HG03159 (cell line): ENCODE data around the gene DNAJB7.
"Not testable (repeated sequence)": the region's sequence is repeated elsewhere in the genome, so short reads cannot be mapped to it uniquely, and the experiment has no call there.

Experiments
- ATAC-seq: cut with Tn5 transposase; IDR thresholded peaks from one replicate; pipeline ENCODE4 v1.9.1; 2021; ENCODE audit warnings: mild to moderate bottlenecking, moderate library complexity; ENCODE audit not compliant: unreplicated experiment

Gene DNAJB7

DNA sequence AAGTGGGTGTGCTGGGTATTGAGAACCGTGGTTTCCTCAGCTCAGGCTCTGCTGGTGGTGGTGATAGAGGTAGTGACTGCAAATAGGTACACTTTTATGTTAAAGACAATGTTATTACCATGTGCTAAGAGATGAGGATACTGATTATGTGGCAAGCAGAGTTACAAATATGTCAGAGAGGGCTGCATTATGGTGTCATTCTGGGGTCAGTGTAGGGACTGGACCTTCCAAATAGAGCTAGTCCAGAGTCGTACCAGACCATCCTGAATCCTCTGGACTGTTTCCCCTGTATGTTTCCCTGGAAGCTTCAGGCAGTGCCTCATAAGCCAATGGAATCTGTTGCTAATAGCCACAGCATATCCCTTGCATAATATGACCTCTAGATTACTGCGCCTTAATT is at the start of gene DNAJB7:
Gene DNAJB7, minus strand, starts transcription at position 101 of the 400 bp plus-strand sequence. CDS start 119 bp downstream, outside the sequence.
- ATAC-seq: no peak

- no peak for ATAC-seq
Measured at GRCh38 chr22:40908895-40909294, 47.0 kb upstream of the DNAJB7 start.

DNA sequence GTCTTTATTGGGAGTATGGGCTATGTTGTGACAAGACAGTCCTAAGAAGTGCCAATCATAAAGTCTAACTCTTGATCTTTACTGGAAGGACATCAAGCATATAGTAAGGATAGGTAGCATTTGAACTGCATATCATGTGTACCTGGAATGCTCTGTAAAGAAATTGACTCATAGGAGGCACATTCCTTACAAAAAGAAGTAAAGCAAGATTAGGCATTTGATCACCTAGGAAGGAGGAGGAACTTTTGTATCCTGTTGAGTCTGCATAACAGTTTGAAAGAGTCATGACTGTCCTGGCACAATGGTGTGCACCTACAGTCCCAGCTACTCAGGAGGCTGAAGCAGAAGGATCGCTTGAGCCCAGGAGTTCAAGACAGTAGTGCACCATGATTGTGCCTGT is 42.2 kb upstream of the DNAJB7 start:
- ATAC-seq: no peak

DNA sequence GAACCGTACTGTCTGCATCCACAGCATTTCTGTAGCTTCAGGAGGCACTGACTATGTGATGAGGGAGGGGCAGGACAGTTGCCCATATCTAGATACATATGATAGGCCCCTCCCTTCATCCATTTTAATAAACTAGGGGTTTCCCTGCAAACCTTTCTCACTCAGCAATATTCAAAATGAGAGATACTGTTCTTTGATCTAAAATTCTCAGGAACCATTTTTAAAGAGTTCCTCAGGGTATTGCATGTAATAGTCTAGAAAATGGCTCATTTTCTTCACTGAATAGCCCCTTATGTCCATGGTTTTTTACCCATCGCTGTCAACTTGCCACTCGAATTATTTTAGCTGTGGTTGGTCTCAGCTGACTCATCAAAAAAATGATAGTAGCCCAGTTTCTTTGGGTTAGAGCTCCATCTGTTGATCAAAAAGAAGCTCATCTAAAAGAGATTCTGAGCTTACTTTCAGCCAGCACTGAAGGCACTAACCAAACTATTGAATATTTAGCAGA is 37.0 kb upstream of the DNAJB7 start:
- ATAC-seq: no peak

- ATAC-seq: no peak
Measured at GRCh38 chr22:40894417-40894816, 32.5 kb upstream of the DNAJB7 start.

- ATAC-seq: no peak
Measured at GRCh38 chr22:40890881-40891280, 29.0 kb upstream of the DNAJB7 start.

DNA sequence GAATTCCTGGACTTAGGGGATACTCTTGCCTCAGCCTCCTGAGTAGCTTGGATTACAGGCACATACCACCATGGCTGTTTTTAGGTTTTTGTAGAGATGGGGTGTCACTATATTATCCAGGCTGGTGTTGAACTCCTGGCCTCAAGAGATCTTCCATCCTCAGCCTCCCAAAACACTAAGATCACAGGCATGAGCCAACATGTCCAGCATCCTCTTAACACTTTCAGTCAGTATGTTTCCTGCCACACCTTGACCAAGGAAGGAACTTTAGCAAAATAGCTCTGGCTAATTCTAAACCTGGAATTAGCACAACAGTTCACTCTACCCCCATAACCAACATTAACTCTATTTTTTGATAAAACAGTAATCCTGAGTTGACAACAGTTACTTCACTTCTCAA is 27.2 kb upstream of the DNAJB7 start:
- ATAC-seq: no peak

DNA sequence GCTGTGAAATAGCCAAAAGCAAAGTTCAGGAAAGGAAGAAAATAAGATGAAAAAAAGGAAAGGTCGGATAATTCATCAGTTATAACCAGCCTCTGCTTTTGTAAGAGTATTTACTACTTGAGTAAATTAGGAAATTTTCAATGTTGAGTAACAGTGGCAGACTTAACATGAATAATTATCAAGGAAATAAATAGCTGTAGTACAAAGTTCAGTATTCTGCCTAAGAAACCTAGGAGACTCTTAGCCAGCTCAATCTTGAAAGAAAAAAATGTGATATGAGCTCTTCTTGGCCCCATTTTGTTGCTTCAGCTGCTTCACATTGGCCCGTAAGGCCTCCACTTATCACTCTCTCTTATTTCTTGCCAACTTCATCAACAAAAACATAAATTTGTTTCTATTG is 17.0 kb upstream of the DNAJB7 start:
- no peak for ATAC-seq

DNA sequence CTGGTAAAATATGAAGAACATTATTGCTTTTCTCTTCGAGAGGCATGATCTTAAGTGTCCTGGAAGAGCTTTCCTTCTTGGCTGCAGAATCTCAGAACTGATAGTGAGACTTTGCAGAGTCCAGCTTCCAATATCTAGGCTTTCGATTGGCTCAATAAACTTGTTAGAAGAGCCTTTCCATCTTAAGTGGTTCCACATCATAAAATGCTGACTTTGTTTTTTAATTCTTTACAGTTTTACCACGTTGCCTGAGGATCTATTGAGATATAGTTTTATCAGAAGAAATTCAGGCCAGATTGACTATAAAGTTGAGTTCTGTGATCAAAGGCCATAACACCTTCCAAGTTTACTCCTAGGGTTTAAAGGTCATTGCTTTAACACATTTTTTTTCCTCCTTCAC is 15.6 kb upstream of the DNAJB7 start:
- ATAC-seq: no peak

DNA sequence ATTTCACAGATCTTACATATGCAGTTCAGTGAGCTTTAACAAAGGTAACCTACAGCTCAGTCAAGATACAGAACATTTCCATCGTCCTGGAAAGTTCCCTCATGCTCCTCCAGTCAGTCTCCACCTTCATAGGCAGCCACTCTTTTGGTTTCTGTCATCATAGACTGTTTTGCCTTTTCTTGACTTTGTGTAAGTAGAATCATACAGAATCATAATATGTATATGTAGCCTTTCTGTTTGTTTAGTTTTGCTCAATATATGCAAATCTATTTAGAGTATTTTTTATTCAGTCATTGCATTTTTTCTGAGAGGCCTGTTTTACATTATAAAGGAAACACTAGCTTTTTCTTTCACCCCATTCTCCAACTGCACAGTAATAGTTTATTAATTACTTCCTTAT is 15.0 kb upstream of the DNAJB7 start:
- ATAC-seq: no peak

GRCh38 chr22:40875111-40875510 is 13.2 kb upstream of the DNAJB7 start:
- ATAC-seq: no peak

DNA sequence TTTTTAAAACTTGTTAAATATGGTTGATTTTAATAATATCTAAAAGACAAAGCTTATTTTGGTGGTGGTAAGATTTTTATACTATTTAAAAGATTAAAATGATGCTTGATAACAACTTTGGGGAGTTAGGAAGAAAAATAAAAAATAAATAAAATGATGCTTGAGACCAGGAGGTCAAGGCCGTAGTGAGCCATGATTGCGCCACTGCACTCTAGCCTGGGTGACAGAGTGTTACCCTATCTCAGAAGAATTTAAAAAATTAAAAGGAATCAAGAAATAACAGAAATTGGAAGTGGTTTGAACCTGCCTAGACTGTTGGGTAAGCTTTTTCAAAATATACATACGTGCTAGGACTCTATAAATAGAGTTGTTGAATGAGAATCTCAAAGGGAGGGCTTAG is 12.1 kb upstream of the DNAJB7 start:
- ATAC-seq: no peak

DNA sequence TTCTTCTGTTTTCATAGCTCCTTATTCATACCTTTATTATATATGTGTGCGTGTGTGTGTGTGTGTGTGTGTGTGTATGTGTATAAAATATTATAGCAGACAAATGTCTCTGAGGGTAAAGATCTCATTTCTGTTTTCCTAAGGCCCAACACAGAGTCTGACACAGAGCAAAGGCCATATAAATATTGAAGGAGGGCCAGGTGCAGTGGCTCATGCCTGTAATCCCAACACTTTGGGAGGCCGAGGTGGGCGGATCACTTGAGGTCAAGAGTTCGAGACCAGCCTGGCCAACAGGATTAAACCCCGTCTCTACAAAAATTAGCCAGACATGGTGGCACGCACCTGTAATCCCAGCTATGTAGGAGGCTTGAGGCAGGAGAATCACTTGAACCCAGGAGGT is 6.5 kb upstream of the DNAJB7 start:
- ATAC-seq: not testable (repeated sequence)

DNA sequence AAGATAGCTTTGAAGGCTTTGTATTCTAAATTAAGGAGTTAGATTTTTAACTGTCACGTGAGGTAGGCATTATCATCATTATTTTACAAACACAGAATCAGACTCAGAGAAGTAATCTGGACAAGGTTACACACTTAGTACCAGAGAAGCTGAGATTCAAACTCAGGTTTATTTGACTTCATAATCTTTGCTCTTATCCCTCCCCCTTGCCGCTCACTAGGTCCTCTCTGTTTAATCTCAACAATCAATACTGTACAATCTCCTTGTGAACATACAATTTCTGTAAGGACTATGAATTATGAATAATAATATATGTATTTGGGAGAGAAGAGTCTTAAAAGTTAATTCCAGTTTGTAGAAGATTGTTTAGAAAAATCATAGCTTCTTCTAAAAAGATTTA is 5.2 kb upstream of the DNAJB7 start:
- ATAC-seq: no peak

DNA sequence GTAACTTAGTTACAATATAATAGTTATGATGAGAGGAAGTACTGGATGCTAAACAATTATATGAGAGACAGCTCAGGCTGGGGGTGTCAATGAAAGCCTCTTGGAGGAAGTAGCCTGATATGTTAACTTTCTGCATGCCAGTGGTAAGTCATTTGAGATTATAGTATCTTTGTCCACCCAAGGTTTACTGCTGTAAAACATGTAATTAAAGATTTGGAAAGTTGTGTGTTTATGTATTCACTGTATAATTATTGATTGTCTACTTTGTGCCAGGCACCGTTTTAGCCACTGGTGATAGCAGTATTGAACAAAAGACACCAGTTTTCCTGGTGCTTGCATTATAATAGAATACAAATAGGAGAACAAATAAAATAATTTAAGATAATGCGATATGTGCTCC is 624 bp upstream of the DNAJB7 start:
- no peak for ATAC-seq

- ATAC-seq: no peak
Measured at GRCh38 chr22:40857309-40857855, 4.5 kb downstream of the DNAJB7 start.

DNA sequence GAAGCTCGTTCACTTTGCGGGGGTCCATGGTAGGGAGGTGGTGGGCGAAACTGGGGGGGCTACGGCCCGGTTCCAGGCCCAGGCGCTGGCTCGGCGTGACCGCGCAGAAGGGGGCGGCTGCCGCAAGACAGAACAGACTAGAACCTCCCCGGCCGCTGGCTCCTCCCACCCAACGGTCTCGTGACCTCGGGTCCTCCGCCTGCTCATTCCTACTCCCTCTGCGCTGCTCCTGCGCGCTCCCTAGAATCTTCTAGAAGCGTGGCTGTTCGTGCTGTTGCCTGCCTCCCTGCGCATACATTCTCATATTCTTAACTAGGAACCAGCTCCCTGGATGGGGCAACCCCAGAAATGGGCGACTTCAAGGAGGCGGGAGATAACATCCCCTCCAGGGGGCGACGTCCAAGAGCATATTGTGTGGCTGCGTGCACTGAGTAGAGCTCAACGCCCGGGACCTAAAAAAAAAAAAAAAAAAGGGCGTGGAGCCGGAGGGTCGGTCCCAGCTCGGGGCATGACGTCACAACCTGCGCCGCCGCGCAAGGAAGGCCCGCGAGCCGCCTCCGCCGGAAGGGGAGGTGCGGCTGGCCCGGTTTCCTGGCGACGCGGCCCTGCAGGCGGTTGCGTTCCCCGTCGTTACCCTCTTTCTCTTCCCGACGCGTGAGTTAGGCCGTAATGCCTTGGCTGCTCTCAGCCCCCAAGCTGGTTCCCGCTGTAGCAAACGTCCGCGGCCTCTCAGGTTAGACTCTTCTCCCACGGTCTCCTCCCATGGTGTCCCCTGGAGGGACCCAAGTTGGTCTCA is 5.2 kb downstream of the DNAJB7 start, which contains the start of the genes ST13 and XPNPEP3:
Gene ST13, minus strand, starts transcription at position 127 of the 796 bp plus-strand sequence. Its CDS starts 99 bp downstream, at position 28.
Gene XPNPEP3, plus strand, starts transcription at position 636 of the 796 bp plus-strand sequence. Its CDS starts 34 bp downstream, at position 670.
- peak; percentile 89 for ATAC-seq

DNA sequence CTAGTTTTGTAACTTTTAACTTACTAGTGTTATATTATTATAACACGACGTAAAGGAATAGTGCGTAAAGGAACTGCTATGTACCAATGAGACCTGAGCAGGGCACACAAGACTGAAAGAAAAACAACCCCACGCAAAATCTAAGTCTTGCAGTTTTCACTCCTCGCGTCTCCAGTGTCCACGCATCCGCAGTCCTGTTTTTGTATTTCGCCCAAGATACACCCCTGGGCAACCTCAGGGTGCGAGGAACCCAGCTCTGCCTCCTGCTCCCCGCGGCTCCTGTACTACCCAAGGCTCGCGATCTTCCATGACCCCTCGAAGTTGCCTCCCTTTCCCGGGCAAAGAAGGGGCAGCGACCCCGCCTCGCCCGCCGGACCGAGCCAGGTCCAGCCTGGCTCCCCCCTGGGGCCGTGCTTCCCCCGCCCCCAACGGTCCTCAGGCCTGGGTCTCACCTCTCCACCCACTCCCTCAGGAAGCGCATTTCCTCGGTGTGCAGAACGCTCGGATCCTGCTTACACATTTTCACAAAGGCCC is 5.9 kb downstream of the DNAJB7 start:
- peak; percentile 23 for ATAC-seq

DNA sequence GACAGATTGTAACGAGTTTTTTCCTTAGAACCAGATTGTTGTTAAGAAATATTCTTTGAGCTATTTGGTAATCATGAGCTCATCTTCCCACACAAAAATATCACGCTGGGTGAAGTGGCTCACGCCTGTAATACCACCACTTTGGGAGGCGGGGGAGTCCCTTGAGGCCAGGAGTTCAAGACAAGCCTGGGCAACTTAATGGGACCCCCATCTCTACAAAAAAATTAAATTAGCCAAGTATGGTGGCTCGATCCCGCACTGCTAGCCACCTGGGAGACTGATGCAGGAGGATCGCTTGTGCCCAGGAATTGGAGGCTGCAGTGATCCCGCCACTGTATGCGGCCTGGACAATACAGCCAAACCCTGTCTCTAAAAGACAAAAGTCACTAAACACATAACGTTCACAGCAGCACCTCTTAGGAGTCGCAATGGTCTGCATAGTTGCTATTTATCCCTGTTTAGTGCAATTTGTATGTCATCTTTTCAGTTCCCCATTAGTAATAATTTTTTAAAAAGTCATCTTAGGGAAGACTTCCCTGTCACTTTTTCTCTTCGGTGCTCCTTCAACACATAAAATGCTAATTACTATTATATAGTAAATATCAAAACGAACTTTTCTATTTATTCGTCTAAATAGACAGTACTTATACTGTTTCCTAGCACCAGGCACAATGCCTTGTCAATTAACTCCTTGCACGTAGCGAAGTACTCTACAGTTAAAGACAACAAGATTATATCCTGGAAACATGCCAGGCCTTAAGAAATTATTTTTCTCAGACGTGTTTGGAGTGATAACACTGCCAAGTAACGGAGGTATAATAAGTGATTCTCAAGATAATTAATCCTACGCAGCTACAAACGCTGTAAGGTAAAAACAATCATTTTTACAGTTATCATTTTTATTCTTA is 6.6 kb downstream of the DNAJB7 start:
- ATAC-seq: no peak

DNA sequence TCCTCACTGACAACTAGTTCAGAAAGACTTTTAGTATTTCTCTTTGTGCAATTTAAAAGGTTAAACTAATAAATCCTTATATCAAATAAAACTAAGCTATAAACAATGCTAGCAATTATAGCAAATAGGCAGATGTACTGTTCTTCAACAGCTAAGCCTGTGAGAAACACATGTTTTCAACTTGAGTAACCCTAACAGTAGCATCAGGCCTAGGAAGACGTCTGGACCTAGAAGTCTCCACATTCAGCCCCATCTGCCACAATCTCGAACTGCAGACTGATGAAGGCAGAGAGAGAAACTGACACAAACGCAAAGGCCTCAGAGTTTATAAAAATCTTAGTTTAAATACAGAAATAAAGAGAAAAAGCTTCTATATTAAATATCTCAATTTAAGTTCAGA is 8.0 kb downstream of the DNAJB7 start:
- no peak for ATAC-seq

GRCh38 chr22:40853333-40853732 is 8.6 kb downstream of the DNAJB7 start:
- ATAC-seq: no peak
